HG03135 (cell line): ENCODE measurements around the gene PSMC1.

Experiments used
- ATAC-seq: cut with Tn5 transposase; IDR thresholded peaks from one replicate; pipeline ENCODE4 v1.9.1; 2021; ENCODE audit warnings: mild to moderate bottlenecking, moderate library complexity; ENCODE audit not compliant: unreplicated experiment

The PSMC1 gene

GRCh38 chr14:90301122-90301521 is 44.8 kb downstream of the PSMC1 start:
- ATAC-seq = no peak

- ATAC-seq = no peak
These were observed 45.3 kb downstream of the PSMC1 start for GRCh38 chr14:90301668-90302090.

GRCh38 chr14:90302529-90303303 is 46.4 kb downstream of the PSMC1 start:
- ATAC-seq = no peak

GRCh38 chr14:90303473-90303872 is 47.1 kb downstream of the PSMC1 start:
- no peak for ATAC-seq

GRCh38 chr14:90304502-90304901 is 48.1 kb downstream of the PSMC1 start:
- no peak for ATAC-seq

- no peak for ATAC-seq
These were observed 48.8 kb downstream of the PSMC1 start for GRCh38 chr14:90305176-90305601.

- ATAC-seq = no peak
These were observed 52.2 kb downstream of the PSMC1 start for GRCh38 chr14:90308561-90308960.

GRCh38 chr14:90317286-90317685 is 60.9 kb downstream of the PSMC1 start:
- no peak for ATAC-seq

- ATAC-seq = no peak
These were observed 61.7 kb downstream of the PSMC1 start for GRCh38 chr14:90318016-90318415.

GRCh38 chr14:90319173-90319572 is 62.8 kb downstream of the PSMC1 start:
- no peak for ATAC-seq

- ATAC-seq = no peak
These were observed 63.5 kb downstream of the PSMC1 start for GRCh38 chr14:90319634-90320541.

GRCh38 chr14:90321891-90322290 is 65.5 kb downstream of the PSMC1 start:
- no peak for ATAC-seq
